Epidermal melanocyte (primary cell): Measurements from ENCODE around the gene GRIA4.
"Not testable (repeated sequence)": the region's sequence is repeated elsewhere in the genome, so short reads cannot be mapped to it uniquely, and the experiment has no call there.

Source experiments
- DNase-seq: peaks from one replicate; pipeline ENCODE4 v3.0.0; 2011; ENCODE audit warnings: low spot score; ENCODE audit not compliant: insufficient read length

The GRIA4 gene

GRCh38 chr11:105857728-105858127 lies 247.9 kb downstream of the GRIA4 start:
- no peak for DNase-seq

- no peak for DNase-seq
Observed at GRCh38 chr11:105858841-105859240, 249.0 kb downstream of the GRIA4 start.

DNA sequence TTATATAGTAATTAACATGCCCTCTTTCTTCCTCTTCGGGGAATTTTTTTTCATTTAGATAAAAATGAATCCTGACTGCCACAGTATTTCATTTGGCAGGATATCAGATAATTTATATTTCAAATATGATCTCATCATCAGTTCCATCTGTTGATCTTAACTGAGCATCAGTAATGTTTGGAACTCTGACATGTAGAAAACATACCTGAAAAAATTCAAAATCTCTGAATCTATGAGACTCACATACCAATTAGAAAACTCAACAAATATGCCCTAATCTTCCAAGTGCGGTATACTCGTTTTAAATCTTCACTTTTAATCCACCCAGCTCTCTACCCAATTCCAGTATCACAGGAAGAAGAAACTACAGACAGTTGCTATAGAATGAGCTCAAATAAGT lies 250.2 kb downstream of the GRIA4 start:
- no peak for DNase-seq

- DNase-seq, result no peak
Observed at GRCh38 chr11:105861225-105861624, 251.4 kb downstream of the GRIA4 start.

DNA sequence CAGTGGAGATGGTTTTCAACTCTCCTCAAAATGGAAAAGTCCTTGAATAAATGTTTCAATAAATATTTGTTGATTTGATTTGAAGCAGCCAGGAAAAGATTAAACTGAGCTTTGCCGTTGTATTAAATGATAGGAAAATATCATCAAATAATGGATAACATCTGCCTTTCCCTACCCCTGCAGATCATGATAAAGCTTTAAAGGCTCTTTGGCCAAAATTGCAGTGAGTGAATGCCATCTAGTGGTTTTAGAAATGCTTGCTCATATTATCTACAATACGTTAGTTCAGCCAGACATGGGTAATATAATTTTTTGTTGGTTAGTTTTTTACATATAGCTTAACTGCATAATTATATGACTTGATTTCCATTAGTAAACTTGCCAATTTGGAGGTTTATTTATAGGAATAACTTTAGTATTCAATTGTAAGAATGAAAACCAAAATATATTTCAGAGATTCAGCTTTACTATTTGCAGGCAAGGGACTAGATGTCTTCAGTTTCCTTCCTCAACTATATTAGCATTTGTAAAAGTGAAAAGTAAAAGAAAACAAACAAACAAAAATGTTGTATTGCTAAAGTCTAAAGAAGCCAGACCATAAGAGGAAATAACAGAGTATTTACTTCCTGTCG lies 253.0 kb downstream of the GRIA4 start:
- no peak for DNase-seq

GRCh38 chr11:105863523-105863922 lies 253.7 kb downstream of the GRIA4 start:
- DNase-seq, result no peak

- no peak for DNase-seq
Observed at GRCh38 chr11:105867742-105868141, 257.9 kb downstream of the GRIA4 start.

- no peak for DNase-seq
Observed at GRCh38 chr11:105868762-105869285, 259.0 kb downstream of the GRIA4 start.

DNA sequence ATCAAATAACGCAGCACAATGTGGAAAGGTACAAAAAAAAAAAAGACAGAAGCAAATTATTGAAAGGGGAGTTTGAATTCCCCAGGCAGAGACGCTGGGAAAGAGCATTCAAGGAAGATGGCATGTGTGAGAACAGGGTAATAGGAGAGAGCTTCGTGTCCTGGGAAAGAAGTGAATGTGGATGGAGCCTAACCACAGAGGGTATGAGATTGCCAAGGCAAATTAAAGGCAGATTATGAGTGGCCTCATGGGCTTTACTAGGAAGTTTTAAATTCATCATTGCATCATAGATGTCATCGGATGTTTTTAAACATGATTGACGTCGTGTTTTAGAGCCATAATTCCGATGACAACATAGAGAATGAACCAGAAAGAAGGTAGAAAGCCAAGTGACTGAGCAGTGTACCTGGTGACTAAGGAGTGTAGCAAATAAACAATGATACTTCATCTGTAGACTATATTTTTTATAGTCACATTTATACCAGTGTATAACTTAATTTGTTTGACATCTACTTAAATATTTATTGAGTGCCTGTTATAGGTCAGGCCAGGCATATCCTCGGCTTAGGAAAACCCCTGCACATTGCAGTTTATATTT lies 260.7 kb downstream of the GRIA4 start:
- DNase-seq, result no peak

DNA sequence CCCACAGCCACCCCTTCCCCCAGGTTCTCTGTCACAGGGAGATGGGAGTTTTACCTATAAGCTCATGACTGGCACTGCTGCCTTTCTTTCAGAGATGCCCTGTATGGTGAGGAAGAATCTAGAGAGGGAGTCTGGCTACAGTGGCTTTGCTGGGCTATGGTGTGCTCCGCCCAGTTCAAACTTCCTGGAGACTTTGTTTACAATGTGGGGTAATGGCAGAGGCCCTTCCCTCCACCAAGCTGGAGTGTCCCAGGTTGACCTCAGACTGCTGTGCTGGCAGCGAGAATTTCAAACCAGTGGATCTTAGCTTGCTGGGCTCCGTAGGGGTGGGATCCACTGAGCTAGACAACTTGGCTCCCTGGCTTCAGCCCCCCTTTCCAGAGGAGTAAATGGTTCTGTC lies 268.6 kb downstream of the GRIA4 start:
- DNase-seq, result no peak

GRCh38 chr11:105878927-105879326 lies 269.1 kb downstream of the GRIA4 start:
- DNase-seq, result not testable (repeated sequence)

- no peak for DNase-seq
Observed at GRCh38 chr11:105881027-105881426, 271.2 kb downstream of the GRIA4 start.

GRCh38 chr11:105884436-105884835 lies 274.6 kb downstream of the GRIA4 start:
- DNase-seq, result no peak

GRCh38 chr11:105891685-105892084 lies 281.8 kb downstream of the GRIA4 start:
- no peak for DNase-seq

GRCh38 chr11:105897161-105897560 lies 287.3 kb downstream of the GRIA4 start:
- no peak for DNase-seq

DNA sequence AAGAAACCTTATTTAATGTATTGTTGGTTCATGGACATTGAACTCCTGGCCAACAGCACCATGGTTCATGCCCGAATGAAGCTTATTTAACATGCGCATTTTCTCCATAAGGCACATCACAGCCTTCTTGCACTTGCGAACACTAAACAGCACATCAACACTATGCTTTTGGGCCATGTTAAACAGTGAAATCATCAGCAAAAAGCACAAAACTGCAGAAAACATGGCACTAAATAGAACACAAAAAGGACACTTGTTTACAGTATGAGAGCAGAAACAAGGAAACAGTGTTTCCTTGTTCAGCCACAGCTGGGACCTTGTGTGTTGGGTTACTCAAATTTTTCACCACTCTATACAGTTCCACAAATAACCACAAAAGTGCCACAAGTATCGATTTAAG lies 289.9 kb downstream of the GRIA4 start:
- no peak for DNase-seq

- DNase-seq, result no peak
Observed at GRCh38 chr11:105900515-105901035, 290.7 kb downstream of the GRIA4 start.

DNA sequence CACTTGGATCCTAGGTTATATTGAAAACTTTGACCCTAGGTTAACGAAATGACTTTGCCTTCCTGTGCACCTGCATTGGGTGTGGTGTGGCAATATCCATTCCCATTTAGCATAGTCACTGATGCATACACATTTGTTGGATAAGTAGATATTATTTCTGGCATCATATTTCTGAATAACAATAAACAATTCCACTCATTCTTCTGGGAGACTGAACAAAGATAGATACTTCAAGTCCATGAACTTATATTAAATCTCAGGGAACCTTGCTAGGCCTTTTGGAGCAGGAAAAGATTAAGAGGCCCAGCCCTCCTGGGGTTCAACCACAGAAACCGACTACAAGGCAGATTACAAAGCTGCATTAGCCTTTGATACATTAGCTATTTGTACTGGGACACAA lies 293.2 kb downstream of the GRIA4 start:
- no peak for DNase-seq

DNA sequence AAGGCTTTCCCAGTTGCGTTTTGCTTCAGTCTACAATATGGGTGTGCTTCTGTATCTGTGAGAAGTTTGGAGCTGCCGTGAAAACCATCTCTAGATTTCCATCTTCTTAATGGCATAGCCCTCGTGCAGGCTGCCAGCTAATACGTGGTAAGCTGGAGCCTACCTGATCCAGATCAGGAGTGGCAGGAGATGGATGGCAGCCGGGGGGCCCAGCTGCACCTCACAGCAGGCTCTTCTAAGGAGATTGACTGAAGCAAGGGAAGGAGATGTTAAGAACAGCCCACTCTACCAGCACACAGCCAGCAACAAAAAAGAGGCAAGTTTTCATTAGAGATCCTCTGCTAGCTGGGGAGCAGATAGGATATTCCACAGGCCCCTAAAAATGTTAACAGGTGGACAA lies 296.6 kb downstream of the GRIA4 start:
- DNase-seq, result no peak

- no peak for DNase-seq
Observed at GRCh38 chr11:105907319-105907718, 297.4 kb downstream of the GRIA4 start.

DNA sequence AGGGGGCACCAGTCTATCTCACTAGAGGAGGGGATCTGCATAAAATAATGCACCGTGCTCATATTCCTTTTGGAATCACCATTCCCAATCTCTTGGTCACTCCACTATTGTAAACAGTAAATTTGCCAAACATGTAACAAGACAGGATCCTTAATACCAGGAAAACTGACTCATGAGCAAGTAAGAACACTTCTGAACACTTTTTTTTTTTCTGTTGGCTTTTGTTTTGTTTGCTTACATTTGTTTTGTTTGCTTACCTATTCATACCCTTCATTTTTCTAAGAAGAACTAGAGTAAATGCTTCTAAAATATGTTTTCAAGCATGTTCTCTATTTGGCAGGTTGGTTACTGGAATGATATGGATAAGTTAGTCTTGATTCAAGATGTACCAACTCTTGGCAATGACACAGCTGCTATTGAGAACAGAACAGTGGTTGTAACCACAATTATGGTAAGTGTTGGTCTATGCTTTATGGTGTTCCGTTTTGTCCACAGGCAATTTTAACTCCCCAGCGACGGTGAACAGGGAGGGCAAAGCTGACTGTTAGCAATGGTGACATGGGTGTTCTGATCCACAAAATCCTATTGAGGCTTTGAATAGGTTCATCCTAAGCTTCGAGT lies 300.3 kb downstream of the GRIA4 start:
- no peak for DNase-seq

- no peak for DNase-seq
Observed at GRCh38 chr11:105911454-105911853, 301.6 kb downstream of the GRIA4 start.

DNA sequence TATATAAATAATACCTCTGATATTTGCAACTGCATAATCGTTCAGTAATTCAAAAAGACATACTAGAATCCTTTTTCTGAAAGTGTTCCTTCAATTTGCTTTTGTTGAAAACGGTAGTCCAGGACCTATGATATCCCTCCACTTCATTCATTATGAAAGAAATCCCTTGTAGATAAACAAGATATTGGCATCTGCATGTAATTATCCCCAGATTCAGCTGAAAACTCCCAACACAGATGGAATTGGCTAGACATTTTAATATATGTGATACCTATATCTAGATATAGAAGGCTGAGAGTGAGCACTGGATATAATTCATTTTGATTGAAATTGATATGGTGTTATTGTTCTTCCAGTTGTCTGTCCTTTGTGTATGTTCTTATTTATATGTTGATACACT lies 302.8 kb downstream of the GRIA4 start:
- DNase-seq, result no peak
